Adrenal gland (tissue), 12 donors: ENCODE measurements around the gene STAT6. TPM values are rescaled to one million over a fixed set of nuclear protein-coding genes. Genes with fewer than 3 reads are reported as not detected.

Experiments
- DNase-seq, 7 donors: peaks; one replicate each; pipeline ENCODE4 v3.0.0-alpha.2; 2019 to 2020
- H3K27ac ChIP-seq, 5 donors: fragments of 200-600 bp; sonication (generic) in 4 of 5; 1 replicate in 3 of 5; 2 replicates in 2 of 5; pipeline versions ENCODE4 v1.5.1 to v1.8.0; 2016 to 2020; ENCODE audit warnings: mild to moderate bottlenecking in 1 of 5
- H3K27me3 ChIP-seq: fragments of 200-600 bp; 2 replicates; pipeline ENCODE4 v1.8.0; 2021
- H3K36me3 ChIP-seq, 2 donors: fragments of 200-600 bp; replicated peaks in 1 of 2; 1 replicate in 1 of 2; 2 replicates in 1 of 2; pipeline versions ENCODE4 v1.5.1 to v1.8.0; 2018 to 2022
- H3K4me1 ChIP-seq, 2 donors: fragments of 200-600 bp; replicated peaks in 1 of 2; 1 replicate in 1 of 2; 2 replicates in 1 of 2; pipeline versions ENCODE4 v1.5.1 to v1.8.0; 2018 to 2021
- H3K4me3 ChIP-seq, 4 donors: fragments of 200-600 bp; sonication (generic) in 3 of 4; one replicate each; pipeline ENCODE4 v1.5.1; 2016 to 2018
- H3K9me3 ChIP-seq, 3 donors: fragments of 200-600 bp; sonication (generic) in 1 of 3; replicated peaks in 1 of 3; 1 replicate in 2 of 3; 2 replicates in 1 of 3; pipeline versions ENCODE4 v1.5.1 to v1.8.0; 2016 to 2021
- POLR2A ChIP-seq, 2 donors: fragments of 450-650 bp; IDR thresholded peaks; one replicate each; pipeline ENCODE4 v1.6.1; 2017; ENCODE audit warnings: antibody characterized with exemption in 2 of 2, mild to moderate bottlenecking in 2 of 2, moderate library complexity in 1 of 2
- WGBS, 4 donors: extraction: QIAGEN DNeasy Blood & Tissue Kit in 2 of 4; methylation state at CpG; one replicate each; pipeline versions ENCODE4 v1.1.5 to v1.1.7; 2013 to 2017; 5-methylcytosine and 5-hydroxymethylcytosine counted together
- intact Hi-C, 2 donors: fragments of 100-400 bp; cut with DNase I; formaldehyde crosslinking; loops; one replicate each; pipeline versions ENCODE4 v1.14.1 to v1.15.0; 2022 to 2023
- polyA plus RNA-seq, 3 donors: library from polyadenylated mRNA; stranded (reverse); fragments of 200-250 nt in 2 of 3; fragments of 350-450 nt in 1 of 3; fragmentation: Illumina TruSeq in 1 of 3; extraction: RNeasy Lipid Tissue Mini Kit (QIAGEN cat#74804) in 1 of 3; gene quantifications; one replicate each; pipeline ENCODE4 v1.2.3, GENCODE V29; 2013 to 2014
- total RNA-seq, 9 donors: library from RNA; depleted of rRNA in 4 of 9; stranded (reverse); fragments of >200 nt in 4 of 9; fragments of 120-200 nt in 1 of 9; fragmentation: NEBNext Ultra II Directional in 1 of 9; extraction: Animal tissue kit (Norgen Biotek cat#: 25700) in 1 of 9; gene quantifications; one replicate each; pipeline versions ENCODE4 v1.1.0 to v1.2.4, GENCODE V29; 2013 to 2023
- TF ChIP-seq, protein P1 (sequence below), 6 experiments: fragments of 450-650 bp in 4 of 6; fragments of 200-600 bp in 2 of 6; sonication (generic) in 1 of 6; IDR thresholded peaks; 1 replicate in 5 of 6; 2 replicates in 1 of 6; pipeline versions ENCODE4 v1.5.1 to v1.8.0; 2016 to 2021; ENCODE audit warnings: antibody characterized with exemption in 6 of 6, mild to moderate bottlenecking in 2 of 6, moderate library complexity in 1 of 6
- donor health status: healthy with polysubstance abuse.
- donor health status: Bipolar disorder and iron deficiency.
- donor health status: DM: yes; HTN: yes; CAD: no.
- donor health status: DM: no; HTN: no; CAD: no.
- donor health status: DM: no; HTN: no; CAD: no.
- donor health status: DM: yes; HTN: yes; CAD: no.

The STAT6 gene
- total and polyA plus RNA-seq, 12 donors: 71.9 to 321 (median 155) TPM

DNA sequence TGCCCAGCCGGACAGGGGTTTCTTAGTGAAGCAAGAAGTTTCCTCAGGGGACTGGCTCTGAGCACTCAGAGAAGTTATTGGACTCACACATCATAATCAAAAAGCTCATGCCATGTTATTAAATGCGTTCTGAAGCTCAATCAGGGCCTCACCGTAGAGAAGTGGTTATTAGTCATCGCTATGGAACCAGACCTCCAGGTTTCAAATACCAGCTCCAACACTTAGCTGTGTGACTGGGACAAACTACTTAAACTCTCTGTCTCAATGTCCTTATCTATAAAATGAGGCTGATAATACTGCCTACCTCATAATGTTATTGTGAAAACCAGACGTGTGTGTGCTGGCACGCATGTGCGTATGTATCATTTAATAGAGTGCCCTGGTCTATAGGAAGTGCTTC is 7.3 kb downstream of the STAT6 start:
- peaks cover 0 to 66% of the 10 kb centered on the region in 2 donors for H3K36me3 ChIP-seq
- WGBS, 4 donors: 80 to 91% (median 83%) methylated on average over 6 to 7 of the region's 7 CpGs
- no peak overlapping the region for H3K4me3 ChIP-seq

GRCh38 chr12:57101892-57102695 is 9.1 kb downstream of the STAT6 start:
- H3K4me1 ChIP-seq: peaks cover 7 to 17% of the 10 kb centered on the region in 2 donors
- no peaks in the 10 kb centered on the region for H3K9me3 ChIP-seq
- H3K27ac ChIP-seq: peak overlapping the region in 2 of 5 donors; percentile 40 to 46
- DNase-seq: peak in 3 of 7 donors; percentile 23 to 49 (median 39)
- WGBS, 4 donors: 55 to 62% (median 59%) methylated on average over 11 to 15 of the region's 15 CpGs
- TF ChIP-seq, protein P1, sequence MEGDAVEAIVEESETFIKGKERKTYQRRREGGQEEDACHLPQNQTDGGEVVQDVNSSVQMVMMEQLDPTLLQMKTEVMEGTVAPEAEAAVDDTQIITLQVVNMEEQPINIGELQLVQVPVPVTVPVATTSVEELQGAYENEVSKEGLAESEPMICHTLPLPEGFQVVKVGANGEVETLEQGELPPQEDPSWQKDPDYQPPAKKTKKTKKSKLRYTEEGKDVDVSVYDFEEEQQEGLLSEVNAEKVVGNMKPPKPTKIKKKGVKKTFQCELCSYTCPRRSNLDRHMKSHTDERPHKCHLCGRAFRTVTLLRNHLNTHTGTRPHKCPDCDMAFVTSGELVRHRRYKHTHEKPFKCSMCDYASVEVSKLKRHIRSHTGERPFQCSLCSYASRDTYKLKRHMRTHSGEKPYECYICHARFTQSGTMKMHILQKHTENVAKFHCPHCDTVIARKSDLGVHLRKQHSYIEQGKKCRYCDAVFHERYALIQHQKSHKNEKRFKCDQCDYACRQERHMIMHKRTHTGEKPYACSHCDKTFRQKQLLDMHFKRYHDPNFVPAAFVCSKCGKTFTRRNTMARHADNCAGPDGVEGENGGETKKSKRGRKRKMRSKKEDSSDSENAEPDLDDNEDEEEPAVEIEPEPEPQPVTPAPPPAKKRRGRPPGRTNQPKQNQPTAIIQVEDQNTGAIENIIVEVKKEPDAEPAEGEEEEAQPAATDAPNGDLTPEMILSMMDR (IDR thresholded peaks at IDR 0.05): no peak
- no peak for TF ChIP-seq POLR2A (IDR thresholded peaks at IDR 0.05)
- H3K36me3 ChIP-seq: peaks cover 0 to 70% of the 10 kb centered on the region in 2 donors
- H3K27me3 ChIP-seq: no peaks in the 10 kb centered on the region
- H3K4me3 ChIP-seq: no peak overlapping the region
- intact Hi-C loops: no loop called here

More for the DNA sequence above, 7.3 kb downstream of the STAT6 start:
- intact Hi-C loops: no loop called here
- TF ChIP-seq, protein P1 (IDR thresholded peaks at IDR 0.05): no peak
- TF ChIP-seq POLR2A (IDR thresholded peaks at IDR 0.05): no peak
- Histone ChIP-seq H3K27me3 (no peaks in the 10 kb centered on the region), H3K27ac (no peak overlapping the region), H3K4me1 (peaks cover 0 to 24% of the 10 kb centered on the region in 2 donors), H3K9me3 (no peaks in the 10 kb centered on the region)
- no peak for DNase-seq

GRCh38 chr12:57099766-57100165 is 11.4 kb downstream of the STAT6 start:
- no peaks in the 10 kb centered on the region for H3K9me3 ChIP-seq
- H3K4me1 ChIP-seq: peaks cover 8 to 21% of the 10 kb centered on the region in 2 donors
- WGBS, 4 donors: 81 to 93% (median 84%) methylated on average over 12 of the region's 12 CpGs
- H3K4me3 ChIP-seq: no peak overlapping the region
- peaks cover 0 to 70% of the 10 kb centered on the region in 2 donors for H3K36me3 ChIP-seq
- intact Hi-C loops: no loop called here
- peak in 1 of 7 donors; percentile 27 for DNase-seq
- peak overlapping the region in 1 of 5 donors; percentile 25 for H3K27ac ChIP-seq
- TF ChIP-seq, protein P1 (IDR thresholded peaks at IDR 0.05): no peak
- TF ChIP-seq POLR2A (IDR thresholded peaks at IDR 0.05): no peak
- H3K27me3 ChIP-seq: no peaks in the 10 kb centered on the region

DNA sequence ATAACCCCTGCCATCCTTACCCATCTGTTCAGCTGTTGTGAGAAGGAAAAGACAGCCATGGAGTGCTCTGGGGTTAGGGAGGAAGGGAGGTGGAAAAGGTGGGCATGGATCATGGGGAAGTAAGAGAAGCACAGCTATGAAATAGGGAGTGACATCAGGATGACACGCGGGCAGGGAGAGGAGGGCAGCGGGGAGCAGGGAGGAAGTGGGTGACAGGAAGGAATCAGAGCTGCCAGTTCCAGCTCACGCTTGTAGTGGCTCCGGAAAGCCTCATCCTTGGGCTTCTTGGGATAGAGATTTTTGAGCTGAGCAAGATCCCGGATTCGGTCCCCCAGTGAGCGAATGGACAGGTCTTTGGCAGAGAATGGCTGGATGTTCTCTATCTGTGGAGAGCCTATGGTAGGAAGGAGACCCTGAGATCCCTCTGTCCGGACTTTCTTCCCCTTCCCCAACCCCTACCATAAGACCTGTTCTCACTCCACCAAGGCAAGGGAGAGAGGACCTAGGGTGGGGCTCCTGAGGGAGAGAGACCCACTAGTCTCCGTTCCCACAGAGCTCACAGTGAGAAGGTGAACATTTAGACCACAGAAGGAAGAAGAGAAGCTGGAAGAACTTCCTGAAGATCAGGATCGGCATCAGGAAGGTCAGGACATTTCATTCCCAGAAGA is 12.0 kb downstream of the STAT6 start:
- 72 to 84% (median 76%) methylated on average over 11 of the region's 11 CpGs for WGBS, 4 donors
- DNase-seq: peak in 2 of 7 donors; percentile 11 to 23
- H3K36me3 ChIP-seq: peaks cover 0 to 68% of the 10 kb centered on the region in 2 donors
- no peak overlapping the region for H3K4me3 ChIP-seq
- TF ChIP-seq POLR2A (IDR thresholded peaks at IDR 0.05): no peak
- TF ChIP-seq, protein P1 (IDR thresholded peaks at IDR 0.05): no peak
- no peaks in the 10 kb centered on the region for H3K9me3 ChIP-seq
- peak overlapping the region in 2 of 5 donors; percentile 5 to 25 for H3K27ac ChIP-seq
- intact Hi-C loops: no loop called here
- no peaks in the 10 kb centered on the region for H3K27me3 ChIP-seq
- H3K4me1 ChIP-seq: peaks cover 8 to 26% of the 10 kb centered on the region in 2 donors
